GM12892 (cell line): ENCODE results near the gene ASPSCR1.

ENCODE experiments used
- DNase-seq: peaks from one replicate; pipeline ENCODE4 v3.0.0; 2011; ENCODE audit not compliant: insufficient read length
- FAIRE-seq: peaks from 2 replicates; lab custom pipeline; 2011; peaks lifted over from hg19 to GRCh38; lab: Jason Lieb, UNC
- POLR2A ChIP-seq: IDR thresholded peaks from 2 replicates; pipeline ENCODE4 v1.6.1; 2011; ENCODE audit warnings: low read depth, low read length, control low read depth
- POLR2AphosphoS5 ChIP-seq: IDR thresholded peaks from 2 replicates; pipeline ENCODE4 v1.6.1; 2011; ENCODE audit warnings: low read depth, low read length, control low read depth
- TAF1 ChIP-seq: IDR thresholded peaks from 2 replicates; pipeline ENCODE4 v1.6.1; 2011; ENCODE audit warnings: low read depth, mild to moderate bottlenecking, control low read depth, low read length, borderline replicate concordance

Gene ASPSCR1

GRCh38 chr17:82051776-82052637 lies 74.6 kb downstream of the ASPSCR1 start, which contains the start of the genes GPS1 and RFNG:
Gene GPS1 (plus strand): TSS chr17:82051898. CDS start chr17:82051932, 34 bp downstream.
Gene RFNG (minus strand): TSS chr17:82051811. CDS start chr17:82051766, 45 bp downstream.
- DNase-seq: peak; percentile 99
- TF ChIP-seq POLR2AphosphoS5 (no peak), TAF1 (no peak), POLR2A (peak; percentile 38; the same call in 1 of the 2 replicates)
- FAIRE-seq: peak; percentile 95

GRCh38 chr17:82052638-82053059 lies 75.2 kb downstream of the ASPSCR1 start:
- TF ChIP-seq POLR2A (no peak), TAF1 (no peak), POLR2AphosphoS5 (no peak)
- FAIRE-seq (no peak), DNase-seq (no peak)

- TF ChIP-seq POLR2AphosphoS5 (no peak), TAF1 (no peak), POLR2A (no peak)
- FAIRE-seq: no peak
- no peak for DNase-seq
These were observed 75.7 kb downstream of the ASPSCR1 start for GRCh38 chr17:82053130-82053529.

- FAIRE-seq (no peak), DNase-seq (no peak)
- TF ChIP-seq POLR2A: no peak
These were observed 76.3 kb downstream of the ASPSCR1 start for GRCh38 chr17:82053556-82054263.

- TF ChIP-seq POLR2AphosphoS5: no peak
- no peak for TF ChIP-seq TAF1
- TF ChIP-seq POLR2A: no peak
- no peak for DNase-seq
- FAIRE-seq: no peak
These were observed 77.1 kb downstream of the ASPSCR1 start for GRCh38 chr17:82054351-82055022.

GRCh38 chr17:82055023-82055964 lies 77.9 kb downstream of the ASPSCR1 start:
- FAIRE-seq (no peak), DNase-seq (no peak)
- TF ChIP-seq TAF1 (no peak), POLR2A (no peak; the same call in 1 of the 2 replicates), POLR2AphosphoS5 (no peak; the same call in none of the 2 replicates)

- DNase-seq: no peak
- peak; percentile 45; the same call in 1 of the 2 replicates for TF ChIP-seq POLR2A
- no peak for TF ChIP-seq POLR2AphosphoS5
- FAIRE-seq: no peak
These were observed 78.7 kb downstream of the ASPSCR1 start for GRCh38 chr17:82055965-82056728.

- FAIRE-seq (no peak), DNase-seq (no peak)
- no peak for TF ChIP-seq POLR2A
- no peak for TF ChIP-seq TAF1
- TF ChIP-seq POLR2AphosphoS5: peak; percentile 26; the same call in 1 of the 2 replicates
These were observed 79.5 kb downstream of the ASPSCR1 start for GRCh38 chr17:82056729-82057621.

GRCh38 chr17:82058230-82058854 lies 80.9 kb downstream of the ASPSCR1 start:
- no peak for TF ChIP-seq POLR2A
- TF ChIP-seq POLR2AphosphoS5: no peak
- TF ChIP-seq TAF1: no peak
- DNase-seq (no peak), FAIRE-seq (no peak)
